ENCODE measurements around the gene PTK7. TPM values are rescaled to one million over a fixed set of nuclear protein-coding genes. Genes with fewer than 3 reads are reported as not detected.
"Not testable (repeated sequence)": the region's sequence is repeated elsewhere in the genome, so short reads cannot be mapped to it uniquely, and the experiment has no call there.

The PTK7 gene
- polyA plus RNA-seq, 1 experiment: 146 TPM

DNA sequence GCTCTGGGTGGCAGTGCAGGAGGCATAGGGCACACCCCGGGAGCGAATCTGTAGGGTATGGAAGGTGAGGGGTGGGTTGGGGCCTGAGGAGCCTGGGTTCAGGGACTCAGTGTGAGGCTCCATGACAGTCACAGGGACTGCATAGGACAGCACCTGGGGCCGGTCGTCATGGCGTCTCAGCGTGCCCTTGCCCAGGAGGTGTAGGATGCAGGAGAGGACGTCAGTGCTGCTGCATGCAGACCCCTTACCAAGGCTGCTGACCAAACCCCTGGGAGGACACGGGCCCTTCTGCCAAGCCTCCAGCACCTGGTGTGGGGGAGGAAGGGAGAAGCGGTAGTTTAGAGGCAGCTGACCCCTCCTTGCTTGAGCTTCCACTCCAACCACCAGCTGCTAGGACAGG is 38.4 kb upstream of the PTK7 start:
- Histone ChIP-seq H3K4me3 (ENCODE audit: low read depth, low read length) (no peak overlapping the region), H3K9me3 (ENCODE audit: control insufficient read depth, insufficient read depth, low read length) (no peaks in the 10 kb centered on the region), H3K27me3 (ENCODE audit: control insufficient read depth, insufficient read depth, low read length) (no peaks in the 10 kb centered on the region), H3K27ac (ENCODE audit: low read depth, low read length) (no peak overlapping the region)
- ChIA-PET POLR2A (no interaction called here), CTCF (no interaction called here)
- TF ChIP-seq, protein P1, sequence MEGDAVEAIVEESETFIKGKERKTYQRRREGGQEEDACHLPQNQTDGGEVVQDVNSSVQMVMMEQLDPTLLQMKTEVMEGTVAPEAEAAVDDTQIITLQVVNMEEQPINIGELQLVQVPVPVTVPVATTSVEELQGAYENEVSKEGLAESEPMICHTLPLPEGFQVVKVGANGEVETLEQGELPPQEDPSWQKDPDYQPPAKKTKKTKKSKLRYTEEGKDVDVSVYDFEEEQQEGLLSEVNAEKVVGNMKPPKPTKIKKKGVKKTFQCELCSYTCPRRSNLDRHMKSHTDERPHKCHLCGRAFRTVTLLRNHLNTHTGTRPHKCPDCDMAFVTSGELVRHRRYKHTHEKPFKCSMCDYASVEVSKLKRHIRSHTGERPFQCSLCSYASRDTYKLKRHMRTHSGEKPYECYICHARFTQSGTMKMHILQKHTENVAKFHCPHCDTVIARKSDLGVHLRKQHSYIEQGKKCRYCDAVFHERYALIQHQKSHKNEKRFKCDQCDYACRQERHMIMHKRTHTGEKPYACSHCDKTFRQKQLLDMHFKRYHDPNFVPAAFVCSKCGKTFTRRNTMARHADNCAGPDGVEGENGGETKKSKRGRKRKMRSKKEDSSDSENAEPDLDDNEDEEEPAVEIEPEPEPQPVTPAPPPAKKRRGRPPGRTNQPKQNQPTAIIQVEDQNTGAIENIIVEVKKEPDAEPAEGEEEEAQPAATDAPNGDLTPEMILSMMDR (IDR thresholded peaks at IDR 0.05; ENCODE audit: low read depth, low read length): no peak
- DNase-seq (ENCODE audit: low read depth, low spot score): no peak

DNA sequence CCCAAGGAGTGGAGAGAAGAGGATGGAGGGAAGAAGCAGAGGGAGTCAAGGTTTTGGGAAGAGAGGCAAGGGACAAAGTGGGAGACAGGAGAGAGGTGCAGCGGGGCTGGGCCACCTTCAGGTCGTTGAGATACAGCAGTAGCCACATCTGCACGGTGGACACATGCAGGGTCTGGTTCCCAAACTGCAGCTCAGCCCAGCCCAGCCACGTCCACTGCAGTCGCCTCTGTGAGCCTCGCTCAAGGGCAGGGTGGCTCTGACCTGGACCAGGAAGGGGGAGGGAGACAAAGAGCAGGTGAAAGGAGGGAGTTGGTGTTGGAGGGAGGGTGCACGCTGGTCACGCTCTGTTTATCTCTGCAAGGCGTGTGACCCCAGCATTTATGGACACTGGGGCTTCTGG is 37.4 kb upstream of the PTK7 start:
- POLR2A ChIA-PET: no interaction called here
- Histone ChIP-seq H3K27ac (ENCODE audit: low read depth, low read length) (no peak overlapping the region), H3K27me3 (ENCODE audit: control insufficient read depth, insufficient read depth, low read length) (no peaks in the 10 kb centered on the region), H3K9me3 (ENCODE audit: control insufficient read depth, insufficient read depth, low read length) (no peaks in the 10 kb centered on the region), H3K4me3 (ENCODE audit: low read depth, low read length) (no peak overlapping the region)
- DNase-seq (ENCODE audit: low read depth, low spot score): no peak
- TF ChIP-seq, protein P1 (IDR thresholded peaks at IDR 0.05; ENCODE audit: low read depth, low read length): no peak
- CTCF ChIA-PET: no interaction called here

DNA sequence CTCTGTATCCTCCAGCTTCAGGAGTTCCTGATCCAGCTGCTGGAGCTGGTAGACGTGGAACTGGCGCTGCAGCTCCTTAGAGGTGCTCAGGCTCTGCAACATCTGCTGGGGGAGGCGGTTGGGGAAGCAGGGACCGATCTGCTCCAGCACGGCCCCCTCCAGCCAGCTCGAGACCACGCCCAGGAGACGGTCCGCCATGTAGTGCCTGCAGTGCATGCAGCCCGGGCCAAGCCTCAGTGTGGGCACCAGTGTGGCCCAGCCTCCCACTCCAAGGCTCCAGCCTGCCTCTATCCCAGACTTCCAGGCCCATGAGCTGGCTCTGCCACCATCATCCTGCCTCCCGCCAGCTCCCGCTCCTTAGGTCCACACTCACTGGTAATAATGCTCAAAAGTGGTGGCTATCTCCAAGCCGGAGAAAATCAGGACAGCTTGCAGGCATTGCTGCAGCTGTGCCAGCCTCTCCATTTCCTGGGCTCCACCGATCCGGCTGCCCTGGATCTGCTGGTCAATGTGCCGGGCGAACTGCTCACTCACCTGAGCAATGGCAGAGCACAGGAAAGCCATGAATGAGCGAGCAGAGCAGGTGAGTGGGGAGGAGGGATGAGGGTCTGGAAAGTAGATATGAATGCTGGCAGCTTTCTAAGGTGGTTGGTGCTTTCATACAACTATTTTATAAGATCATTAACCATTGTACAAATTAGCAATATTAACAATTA is 35.4 kb upstream of the PTK7 start:
- no peak for DNase-seq (ENCODE audit: low read depth, low spot score)
- ChIA-PET CTCF (interaction anchor here (0.7 kb wide), 1 partner anchor 10 kb away, joined by 8 read pairs; no protein-coding TSS in a partner anchor), POLR2A (no interaction called here)
- Histone ChIP-seq H3K27ac (ENCODE audit: low read depth, low read length) (no peak overlapping the region), H3K9me3 (ENCODE audit: control insufficient read depth, insufficient read depth, low read length) (no peaks in the 10 kb centered on the region), H3K27me3 (ENCODE audit: control insufficient read depth, insufficient read depth, low read length) (no peaks in the 10 kb centered on the region), H3K4me3 (ENCODE audit: low read depth, low read length) (no peak overlapping the region)
- TF ChIP-seq, protein P1 (IDR thresholded peaks at IDR 0.05; ENCODE audit: low read depth, low read length): no peak

DNA sequence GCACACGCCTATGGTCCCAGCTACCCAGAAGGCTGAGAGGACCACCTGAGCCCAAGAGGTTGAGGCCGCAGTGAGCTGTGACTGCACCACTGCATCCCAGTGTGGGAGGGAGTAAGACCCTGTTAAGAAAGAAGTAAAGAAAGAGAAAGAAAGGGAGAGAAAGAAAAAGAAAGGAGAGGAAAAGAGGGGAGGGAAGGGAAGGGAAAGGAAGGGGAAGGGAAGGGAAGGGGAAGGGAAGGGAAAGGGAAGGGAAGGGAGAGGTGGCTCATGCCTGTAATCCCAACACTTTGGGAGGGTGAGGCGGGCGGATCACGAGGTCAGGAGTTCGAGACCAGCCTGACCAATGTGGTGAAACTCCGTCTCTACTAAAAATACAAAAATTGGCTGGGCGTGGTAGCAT is 34.6 kb upstream of the PTK7 start:
- CTCF ChIA-PET: interaction anchor here (0.7 kb wide), 1 partner anchor 9 kb away, joined by 8 read pairs; no protein-coding TSS in a partner anchor
- not testable (repeated sequence) for H3K4me3 ChIP-seq (ENCODE audit: low read depth, low read length); H3K27ac ChIP-seq (ENCODE audit: low read depth, low read length); H3K9me3 ChIP-seq (ENCODE audit: control insufficient read depth, insufficient read depth, low read length); DNase-seq (ENCODE audit: low read depth, low spot score); H3K27me3 ChIP-seq (ENCODE audit: control insufficient read depth, insufficient read depth, low read length)
- POLR2A ChIA-PET: interaction anchor here (0.6 kb wide), 1 partner anchor 93 kb away, joined by 4 read pairs; no protein-coding TSS in a partner anchor

DNA sequence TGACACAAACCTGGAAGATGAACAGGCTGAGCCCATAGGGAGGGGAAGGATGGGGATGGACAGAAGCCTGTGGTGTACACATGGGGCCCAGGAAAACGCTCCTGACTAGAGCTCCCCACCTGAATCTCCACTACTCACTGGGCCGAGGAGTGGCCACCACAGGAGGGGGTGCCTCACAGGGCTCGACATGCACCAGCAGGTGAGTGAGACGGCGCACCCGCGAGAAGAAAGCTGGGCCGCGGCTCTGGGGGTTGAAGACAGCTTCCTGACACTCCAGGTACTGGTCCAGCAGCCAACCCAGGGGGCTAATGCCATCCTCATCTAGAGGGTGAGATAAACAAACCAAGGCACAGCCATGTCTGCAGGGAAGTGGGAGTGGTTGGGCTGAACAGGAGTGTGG is 32.8 kb upstream of the PTK7 start:
- Histone ChIP-seq H3K4me3 (ENCODE audit: low read depth, low read length) (no peak overlapping the region), H3K9me3 (ENCODE audit: control insufficient read depth, insufficient read depth, low read length) (no peaks in the 10 kb centered on the region), H3K27ac (ENCODE audit: low read depth, low read length) (no peak overlapping the region), H3K27me3 (ENCODE audit: control insufficient read depth, insufficient read depth, low read length) (no peaks in the 10 kb centered on the region)
- CTCF ChIA-PET: no interaction called here
- POLR2A ChIA-PET: interaction anchor here (0.6 kb wide), 1 partner anchor 127 kb away, joined by 3 read pairs; no protein-coding TSS in a partner anchor
- TF ChIP-seq, protein P1 (IDR thresholded peaks at IDR 0.05; ENCODE audit: low read depth, low read length): no peak
- DNase-seq (ENCODE audit: low read depth, low spot score): no peak
